GM18951 (cell line): ENCODE results near the gene NUTM2F.
"Not testable (repeated sequence)": the region's sequence is repeated elsewhere in the genome, so short reads cannot be mapped to it uniquely, and the experiment has no call there.

Experiments used
- POLR2A ChIP-seq: IDR thresholded peaks from 4 replicates; pipeline ENCODE4 v1.6.1; 2011; ENCODE audit warnings: mild to moderate bottlenecking; ENCODE audit not compliant: insufficient read length, insufficient read depth; ENCODE audit errors: extremely low read depth
- in situ Hi-C: fragments of 300-500 bp; cut with MboI; formaldehyde crosslinking; loops from one replicate; pipeline ENCODE4 v1.12.0; 2022; ENCODE audit warnings: low sequenced_read_pairs, mixed read lengths, inconsistent platforms; ENCODE audit not compliant: unreplicated experiment

NUTM2F gene, protein sequence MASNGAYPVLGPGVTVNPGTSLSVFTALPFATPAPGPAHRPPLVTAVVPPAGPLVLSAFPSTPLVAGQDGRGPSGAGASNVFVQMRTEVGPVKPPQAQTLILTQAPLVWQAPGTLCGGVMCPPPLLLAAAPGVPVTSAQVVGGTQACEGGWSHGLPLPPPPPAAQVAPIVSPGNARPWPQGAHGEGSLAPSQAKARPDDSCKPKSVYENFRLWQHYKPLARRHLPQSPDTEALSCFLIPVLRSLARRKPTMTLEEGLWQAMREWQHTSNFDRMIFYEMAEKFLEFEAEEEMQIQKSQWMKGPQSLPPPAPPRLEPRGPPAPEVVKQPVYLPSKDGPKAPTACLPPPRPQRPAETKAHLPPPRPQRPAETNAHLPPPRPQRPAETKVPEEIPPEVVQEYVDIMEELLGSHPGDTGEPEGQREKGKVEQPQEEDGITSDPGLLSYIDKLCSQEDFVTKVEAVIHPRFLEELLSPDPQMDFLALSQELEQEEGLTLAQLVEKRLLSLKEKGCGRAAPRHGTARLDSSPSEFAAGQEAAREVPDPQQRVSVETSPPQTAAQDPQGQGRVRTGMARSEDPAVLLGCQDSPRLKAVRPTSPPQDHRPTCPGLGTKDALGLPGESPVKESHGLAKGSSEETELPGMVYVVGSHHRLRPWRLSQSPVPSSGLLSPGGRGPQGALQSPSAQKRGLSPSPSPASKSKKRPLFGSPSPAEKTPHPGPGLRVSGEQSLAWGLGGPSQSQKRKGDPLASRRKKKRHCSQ

DNA sequence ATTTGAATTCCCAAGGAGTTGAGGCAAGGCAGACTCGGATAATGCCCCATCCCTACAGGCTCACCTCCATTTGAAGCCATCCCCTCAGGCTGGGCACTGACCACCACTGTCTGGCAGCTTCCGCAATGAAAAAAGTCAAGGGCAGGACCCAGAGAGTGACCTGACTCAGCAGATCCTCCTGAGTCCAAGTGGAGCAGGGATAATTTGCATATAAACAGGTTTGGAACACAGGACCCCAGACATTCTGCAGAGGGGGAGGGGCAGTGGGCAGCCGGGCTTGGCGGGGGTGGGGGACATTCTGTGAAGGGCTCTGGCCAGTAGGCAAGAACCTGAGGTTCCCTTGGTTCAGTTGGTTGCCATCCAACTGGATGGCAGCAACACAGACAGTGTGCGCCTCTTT is at the start of gene NUTM2F:
TSS of gene NUTM2F (minus strand) at position 101 of the 400 bp plus-strand sequence. CDS start at position 80, 21 bp downstream.
- in situ Hi-C loops: not testable (repeated sequence)

DNA sequence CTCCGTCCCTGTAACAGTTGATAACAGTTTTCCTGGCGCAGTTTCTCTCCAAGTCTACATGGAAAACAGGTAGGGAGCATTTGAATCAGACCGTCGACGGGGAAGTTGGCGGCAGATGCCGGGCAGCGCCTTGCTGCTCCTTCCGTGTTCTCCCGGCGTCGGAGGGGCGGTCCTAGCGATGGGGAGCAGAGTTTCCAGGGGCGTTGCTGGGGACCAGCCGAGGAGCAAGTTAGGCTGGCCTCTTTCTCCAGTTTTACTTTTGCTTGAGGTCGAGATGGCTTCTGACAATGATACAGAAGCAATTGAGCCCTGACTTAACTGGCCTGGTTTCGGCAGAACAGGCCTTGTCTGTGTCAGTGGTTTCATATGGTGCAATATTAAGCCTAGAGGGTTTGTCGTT is 46.8 kb upstream of the NUTM2F start:
- in situ Hi-C loops: not testable (repeated sequence)

DNA sequence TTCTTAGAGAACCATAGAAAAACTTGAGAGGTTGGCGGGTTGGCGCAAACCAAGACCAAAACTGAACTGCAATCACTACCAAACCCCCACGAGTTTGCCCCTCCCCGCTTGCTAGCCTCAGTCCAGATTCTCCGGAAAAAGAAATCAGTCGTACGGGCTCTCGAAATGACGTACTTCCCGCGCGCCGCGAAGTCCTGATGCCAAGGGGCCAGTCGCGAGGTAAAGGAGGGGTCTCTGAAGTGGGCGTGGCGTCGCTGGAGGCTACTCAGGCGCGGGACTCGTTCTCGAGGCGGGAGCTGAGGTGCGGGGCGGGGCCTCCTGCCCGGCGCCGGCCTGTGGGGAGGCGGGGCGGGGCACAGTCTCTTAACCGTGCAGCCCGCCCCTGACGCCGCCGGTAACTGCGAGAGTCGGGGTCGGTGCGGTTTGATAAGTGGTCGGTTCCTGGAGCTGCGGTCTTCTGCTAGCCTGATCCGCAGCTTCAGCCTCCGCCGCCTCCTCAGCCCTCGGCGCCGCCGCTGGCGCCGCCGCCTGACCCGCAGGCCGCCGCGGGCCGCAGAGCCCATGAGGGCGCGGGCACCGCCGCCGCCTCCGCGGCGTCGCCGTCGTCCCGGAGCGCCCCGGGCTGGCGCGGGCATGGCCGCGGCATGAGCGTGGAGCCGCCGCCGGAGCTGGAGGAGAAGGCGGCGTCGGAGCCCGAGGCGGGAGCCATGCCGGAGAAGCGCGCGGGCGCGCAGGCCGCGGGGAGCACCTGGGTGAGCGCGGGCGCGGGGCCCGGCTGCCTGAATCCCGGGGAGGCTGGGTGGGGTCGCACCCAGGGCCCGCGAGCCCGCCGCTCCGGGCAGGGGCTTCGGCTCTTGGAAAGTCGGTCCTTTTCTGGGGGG is 46.0 kb upstream of the NUTM2F start:
- TF ChIP-seq POLR2A: peak; percentile 64
- in situ Hi-C loops: not testable (repeated sequence)

DNA sequence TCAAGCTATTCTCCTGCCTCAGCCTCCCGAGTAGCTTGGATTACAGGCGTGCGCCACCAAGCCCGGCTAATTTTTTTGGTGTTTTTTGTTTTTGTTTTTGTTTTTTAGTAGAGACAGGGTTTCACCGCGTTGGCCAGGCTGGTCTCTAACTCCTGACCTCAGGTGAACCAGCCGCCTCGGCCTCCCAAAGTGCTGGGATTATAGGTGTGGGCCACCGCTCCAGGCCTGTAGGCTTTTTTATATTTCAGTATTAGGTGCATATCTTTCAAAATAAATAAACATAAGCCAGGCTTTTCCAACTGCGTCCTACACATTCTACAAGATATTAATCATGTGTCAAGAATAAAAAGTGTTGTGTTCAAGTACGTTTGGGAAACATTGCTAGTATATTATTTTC is 45.3 kb upstream of the NUTM2F start:
- in situ Hi-C loops: not testable (repeated sequence)

DNA sequence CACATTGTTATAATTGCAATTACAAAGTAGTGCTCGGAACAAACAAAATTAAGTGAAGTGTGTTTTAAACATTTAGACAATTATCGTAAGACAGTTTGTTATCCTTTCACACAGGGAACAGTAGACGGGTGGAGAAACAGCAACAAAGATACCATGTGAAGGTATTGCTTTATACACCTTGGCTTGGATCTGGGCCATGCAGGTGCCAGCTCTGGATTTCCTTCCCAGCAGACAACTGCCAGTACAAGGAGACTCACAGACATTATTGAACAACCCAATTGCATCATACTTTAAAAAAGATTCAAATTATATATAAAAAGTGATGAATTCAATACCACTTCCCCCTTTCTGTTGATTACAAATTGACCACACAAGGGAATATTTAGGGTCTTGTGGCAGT is 41.8 kb upstream of the NUTM2F start:
- in situ Hi-C loops: not testable (repeated sequence)

DNA sequence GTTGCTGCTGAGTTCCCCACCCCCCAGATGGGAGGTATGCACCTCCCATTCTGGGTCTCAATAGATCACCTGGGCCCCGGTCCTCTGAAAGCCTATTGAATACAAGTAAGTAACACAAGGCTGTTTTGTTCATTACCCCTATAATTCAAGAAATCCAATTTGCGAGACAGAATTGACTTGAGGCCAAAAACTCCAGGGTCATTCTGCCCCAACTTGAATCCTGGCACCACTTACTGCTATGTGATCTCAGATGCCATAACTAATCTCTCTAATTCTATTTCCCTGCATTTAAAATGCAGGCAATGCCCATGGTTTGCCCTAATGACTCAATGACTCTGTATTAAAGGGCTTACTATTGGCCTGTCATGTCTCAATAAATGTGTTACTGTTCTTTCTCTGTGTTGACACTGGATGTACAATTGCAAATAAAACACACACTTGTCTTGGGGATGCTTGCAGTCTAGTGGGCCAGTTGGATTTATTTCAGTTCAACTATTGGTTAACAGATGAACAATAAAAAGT is 35.7 kb upstream of the NUTM2F start:
- in situ Hi-C loops: not testable (repeated sequence)

DNA sequence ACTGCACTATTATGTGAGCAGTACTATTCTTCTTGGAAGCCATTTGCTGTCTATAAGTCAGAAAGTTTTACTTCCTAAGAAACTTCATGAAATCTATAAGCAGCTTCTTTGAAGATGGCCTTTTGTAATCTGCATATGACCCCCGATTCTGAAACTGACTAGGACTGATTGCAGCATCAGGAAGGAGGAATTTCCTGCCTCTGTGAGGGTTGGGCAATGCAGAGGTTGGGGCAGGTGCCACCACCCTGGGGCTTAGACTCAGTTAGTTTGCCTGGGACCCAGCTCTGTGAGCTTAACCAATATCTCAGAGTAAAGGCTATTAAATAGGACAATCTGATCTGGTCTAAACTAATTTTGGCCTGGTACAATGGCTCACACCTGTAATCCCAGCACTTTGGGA is 28.7 kb upstream of the NUTM2F start:
- in situ Hi-C loops: not testable (repeated sequence)

DNA sequence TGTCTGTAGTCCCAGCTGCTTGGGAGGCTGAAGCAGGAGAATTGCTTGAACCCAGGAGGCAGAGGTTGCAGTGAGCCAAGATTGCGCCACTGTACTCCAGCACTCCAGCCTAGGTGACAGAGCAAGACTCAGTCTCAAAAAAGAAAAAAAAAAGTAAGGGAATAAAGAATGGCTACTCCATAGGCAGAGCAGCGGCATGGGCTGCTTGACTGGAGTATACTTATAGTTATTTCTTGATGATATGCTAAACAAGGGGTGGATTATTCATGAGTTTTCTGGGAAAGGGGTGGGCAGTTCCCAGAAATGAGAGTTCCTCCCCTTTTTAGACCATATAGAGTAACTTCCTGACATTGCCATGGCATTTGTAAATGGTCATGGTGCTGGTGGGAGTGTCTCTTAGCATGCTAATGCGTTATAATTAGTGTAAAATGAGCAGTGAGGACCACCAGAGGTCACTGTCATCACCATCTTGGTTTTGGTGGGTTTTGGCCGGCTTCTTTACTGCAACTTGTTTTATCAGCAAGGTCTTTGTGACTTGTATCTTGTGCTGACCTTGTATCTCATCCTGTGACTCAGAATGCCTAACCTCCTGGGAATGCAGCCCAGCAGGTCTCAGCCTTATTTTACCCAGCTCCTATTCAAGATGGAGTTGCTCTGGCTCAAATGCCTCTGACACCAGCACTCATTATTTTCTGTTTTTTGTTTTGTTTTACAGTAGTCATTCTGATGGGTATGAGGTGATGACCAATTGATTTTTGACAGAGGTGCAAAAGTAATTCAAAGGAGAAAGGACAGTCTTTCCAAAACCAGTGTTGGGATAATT is 23.7 kb upstream of the NUTM2F start:
- in situ Hi-C loops: not testable (repeated sequence)

DNA sequence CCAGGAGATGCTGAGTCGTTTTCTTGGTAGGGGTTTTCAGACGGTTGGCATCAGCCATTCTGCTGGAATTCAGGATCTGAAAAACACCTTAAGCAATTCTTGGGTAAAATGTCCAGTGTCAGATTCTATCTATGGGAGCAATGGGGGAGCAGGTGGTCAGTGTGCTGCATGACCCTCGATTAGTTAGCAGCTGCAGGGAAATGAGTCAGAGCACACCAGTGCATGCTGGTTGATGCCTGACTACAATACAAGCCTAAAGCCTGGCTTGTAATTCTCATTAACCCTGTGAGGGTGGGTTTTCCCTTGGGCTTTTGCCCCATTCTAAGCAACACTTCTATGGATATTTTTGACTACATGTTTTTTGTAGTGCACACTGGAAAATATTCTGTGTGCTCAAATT is 20.3 kb upstream of the NUTM2F start:
- in situ Hi-C loops: not testable (repeated sequence)

DNA sequence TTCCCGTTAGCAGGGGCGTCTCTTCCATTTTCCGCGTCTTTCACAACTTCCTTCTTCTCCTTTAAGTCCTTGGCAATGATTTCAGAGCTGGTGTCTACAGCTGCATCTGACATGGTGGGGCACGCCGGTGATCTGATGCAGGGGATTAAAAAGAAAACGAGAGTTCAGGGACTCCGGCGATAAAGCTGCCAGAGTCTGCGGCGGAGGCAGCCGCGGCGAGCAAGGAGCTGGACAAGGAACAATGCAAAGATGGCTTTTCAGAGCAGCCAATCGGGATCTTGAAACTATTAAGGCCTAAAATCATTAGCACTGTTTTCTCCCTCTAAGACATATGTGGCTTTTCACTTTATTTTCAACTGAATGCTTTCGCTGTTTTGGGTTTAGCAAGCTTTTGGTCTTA is 19.0 kb upstream of the NUTM2F start:
- in situ Hi-C loops: not testable (repeated sequence)

DNA sequence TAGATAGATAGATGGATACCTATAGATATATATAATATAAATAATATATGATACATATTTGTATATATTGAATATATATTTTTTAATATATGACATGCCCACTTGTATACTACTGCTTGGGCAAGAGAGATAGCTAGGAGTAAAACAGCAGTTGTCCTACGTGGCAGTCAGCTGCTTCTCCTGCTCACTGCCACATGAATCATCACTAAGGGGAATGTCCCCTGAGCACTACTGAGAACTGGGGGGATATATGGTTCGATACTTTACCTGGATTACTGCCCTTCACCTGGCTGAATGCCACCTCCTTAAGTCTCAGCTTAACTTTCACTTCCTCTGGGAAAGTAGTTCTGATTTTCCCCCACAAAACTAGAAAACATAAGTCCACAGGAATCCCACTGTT is 13.3 kb upstream of the NUTM2F start:
- in situ Hi-C loops: not testable (repeated sequence)

DNA sequence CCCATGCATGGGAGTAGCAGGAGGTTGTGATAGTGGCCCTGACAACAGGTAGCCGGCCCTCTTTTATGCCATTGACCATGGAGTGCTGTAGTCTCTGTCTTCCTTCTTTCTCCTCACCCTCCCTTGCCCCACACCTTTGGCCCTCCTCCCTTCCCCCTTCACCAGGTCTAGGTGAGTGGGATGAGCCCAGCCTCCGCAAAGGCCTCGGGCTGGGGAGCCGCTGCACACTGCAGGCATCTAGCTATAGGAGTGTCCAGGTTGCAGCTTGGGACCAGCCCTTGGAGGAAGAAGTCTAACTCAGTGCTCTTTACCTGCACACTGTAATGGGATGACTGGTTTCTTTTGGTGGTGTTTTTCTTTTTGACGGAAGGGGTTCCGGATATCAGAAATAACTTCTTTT is 12.3 kb upstream of the NUTM2F start:
- in situ Hi-C loops: not testable (repeated sequence)

DNA sequence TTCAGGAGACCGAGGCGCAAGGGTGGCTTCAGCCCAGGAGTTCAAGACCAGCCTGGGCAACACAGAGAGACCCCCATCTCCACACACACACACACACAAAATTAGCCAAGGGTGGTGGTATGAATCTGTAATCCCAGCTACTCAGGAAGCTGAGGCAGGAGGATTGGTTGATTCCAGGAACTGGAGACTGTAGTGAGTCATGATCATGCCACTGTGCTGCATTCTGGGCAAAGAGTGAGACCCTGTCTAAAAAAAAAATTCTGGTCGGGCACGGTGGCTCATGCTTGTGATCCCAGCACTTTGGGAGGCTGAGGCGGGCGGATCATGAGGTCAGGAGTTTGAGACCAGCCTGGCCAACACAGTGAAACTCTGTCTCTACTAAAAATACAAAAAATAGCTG is 11.2 kb upstream of the NUTM2F start:
- in situ Hi-C loops: not testable (repeated sequence)

DNA sequence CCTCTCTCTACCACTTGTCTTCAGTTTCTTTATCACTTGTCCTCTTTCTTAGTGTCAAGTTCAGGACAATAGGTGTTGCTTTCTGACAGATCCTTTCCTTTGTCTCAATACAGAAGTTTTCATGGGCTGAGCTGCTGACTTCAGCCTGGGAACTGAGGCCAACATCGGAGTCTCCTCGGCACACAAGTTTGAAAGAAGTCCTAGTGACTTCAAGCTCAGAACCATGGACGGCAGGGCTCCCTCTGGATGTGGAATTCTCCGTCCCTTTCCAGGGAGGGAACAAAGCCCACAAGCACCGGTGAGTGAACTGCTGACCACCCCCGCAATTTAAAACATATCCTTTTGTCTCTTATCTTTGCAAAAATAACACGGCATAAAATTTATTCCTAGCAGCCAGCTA is 10.3 kb upstream of the NUTM2F start:
- in situ Hi-C loops: not testable (repeated sequence)

DNA sequence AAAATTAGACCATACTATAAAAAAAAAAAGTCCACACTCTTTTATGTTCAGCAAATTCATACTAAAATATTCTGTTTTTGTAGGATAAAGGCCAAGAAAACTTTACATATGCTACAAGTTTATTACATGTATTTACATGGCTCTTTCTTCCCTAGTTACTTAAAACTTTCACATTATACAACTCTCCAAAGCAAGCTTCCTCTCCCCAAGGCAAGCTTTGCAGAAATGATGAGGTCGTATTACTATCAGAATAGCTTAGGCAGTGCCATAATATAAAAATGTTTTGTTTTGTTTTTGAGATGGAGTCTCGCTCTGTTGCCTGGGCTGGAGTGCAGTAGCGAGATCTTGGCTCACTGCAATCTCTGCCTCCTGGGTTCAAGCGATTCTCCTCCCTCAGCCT is 8.0 kb upstream of the NUTM2F start:
- in situ Hi-C loops: not testable (repeated sequence)

DNA sequence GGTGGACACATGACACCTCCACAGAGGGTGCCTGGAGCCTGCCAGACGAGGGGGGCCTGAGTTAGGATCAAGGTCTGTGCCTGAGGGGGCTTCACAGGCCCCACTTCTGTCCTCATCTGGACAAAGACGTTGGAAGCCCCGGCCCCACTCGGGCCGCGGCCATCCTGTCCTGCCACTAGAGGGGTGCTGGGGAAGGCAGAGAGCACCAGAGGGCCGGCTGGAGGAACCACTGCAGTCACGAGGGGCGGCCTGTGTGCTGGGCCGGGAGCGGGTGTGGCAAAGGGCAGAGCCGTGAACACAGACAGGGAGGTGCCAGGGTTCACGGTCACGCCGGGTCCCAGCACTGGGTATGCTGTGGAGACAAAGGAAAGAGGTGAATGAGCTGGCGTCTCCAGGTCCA is 2.9 kb downstream of the NUTM2F start:
- in situ Hi-C loops: not testable (repeated sequence)

DNA sequence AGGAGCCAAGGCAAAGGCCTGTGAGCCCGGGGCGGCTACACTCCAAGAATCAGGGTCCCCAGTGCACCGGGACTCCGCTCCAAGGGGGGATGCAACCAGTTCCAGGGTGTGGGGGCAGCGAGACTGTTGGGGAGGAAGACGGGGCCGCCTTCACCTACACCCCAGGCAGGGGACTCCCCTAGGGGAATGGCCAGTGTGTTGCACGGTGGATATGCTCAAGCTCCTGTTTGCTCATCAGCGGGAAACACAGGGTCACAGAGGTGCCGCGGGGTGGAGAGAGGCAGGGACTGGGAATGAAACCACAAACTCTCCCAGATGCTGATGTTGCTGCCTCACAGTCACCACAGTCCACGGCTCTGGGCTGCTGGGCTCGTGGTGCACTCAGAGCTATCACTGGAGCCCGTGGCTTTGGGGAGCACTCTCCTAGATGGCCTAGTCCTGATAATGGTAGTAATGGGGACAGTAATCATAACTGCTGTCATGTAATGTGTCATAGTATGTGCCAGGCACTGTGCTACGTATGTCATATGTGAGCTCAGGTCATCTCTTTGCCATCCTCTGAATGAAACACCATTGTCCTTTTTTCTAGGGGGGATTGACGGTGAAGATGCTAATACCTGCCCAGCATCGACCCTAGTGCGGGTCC is 5.2 kb downstream of the NUTM2F start:
- in situ Hi-C loops: not testable (repeated sequence)

DNA sequence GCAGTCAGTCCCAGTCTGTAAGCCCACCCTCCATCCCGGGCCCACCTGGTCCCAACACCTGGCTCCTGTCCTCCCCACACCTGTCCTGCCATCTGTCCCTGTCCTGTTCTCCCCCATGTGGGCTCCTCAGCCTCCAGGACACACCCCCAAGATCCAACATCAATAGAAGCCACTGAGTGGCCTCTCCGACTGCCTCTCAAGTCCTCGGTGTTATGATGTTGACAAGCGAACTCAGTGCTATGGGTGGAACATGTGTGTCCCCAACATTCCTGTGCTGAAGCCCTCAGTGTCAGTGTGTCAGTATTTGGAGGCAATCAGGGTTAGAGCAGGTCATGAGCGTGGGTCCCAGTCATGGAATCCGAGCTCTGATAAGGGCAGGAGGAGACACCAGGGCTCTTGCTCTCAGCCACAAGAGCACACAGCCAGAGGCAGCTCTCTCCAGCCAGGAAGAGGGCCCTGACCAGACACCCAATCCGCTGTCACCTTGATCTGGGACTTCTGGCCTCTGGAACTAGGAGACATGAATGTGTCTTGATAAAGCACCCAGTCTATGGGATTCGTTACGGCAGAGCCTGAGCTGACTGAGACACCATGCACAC is 6.0 kb downstream of the NUTM2F start:
- in situ Hi-C loops: not testable (repeated sequence)
